Measurements from ENCODE around the gene SPIB. TPM values are rescaled to one million over a fixed set of nuclear protein-coding genes. Genes with fewer than 3 reads are reported as not detected.

SPIB gene
- total and polyA plus RNA-seq, 2 experiments from 2014 or later, result 12.6 to 17.5 TPM

GRCh38 chr19:50376166-50377050, 42.3 kb upstream of the SPIB start, which contains the start of gene NR1H2:
TSS of gene NR1H2 (plus strand) at chr19:50376457. CDS start at chr19:50377606, 1,149 bp downstream.
- no peak for TF ChIP-seq NANOG (IDR thresholded peaks at IDR 0.05; ENCODE audit: borderline replicate concordance)
- TF ChIP-seq EZH2 (IDR thresholded peaks at IDR 0.05; ENCODE audit: low read depth, unreplicated experiment), result no peak
- no peak for TF ChIP-seq EZH2phosphoT487 (IDR thresholded peaks at IDR 0.05; ENCODE audit: unreplicated experiment)
- peak; percentile 89 for TF ChIP-seq ETS1 (IDR thresholded peaks at IDR 0.05)
- no peak for TF ChIP-seq JUNB (IDR thresholded peaks at IDR 0.05; ENCODE audit: unreplicated experiment)
- TF ChIP-seq ZNF462 (CRISPR knock-in tag; IDR thresholded peaks at IDR 0.05), result no peak
- TF ChIP-seq ZNF114 (CRISPR knock-in tag; IDR thresholded peaks at IDR 0.05), result no peak
- TF ChIP-seq CREB1 (CRISPR knock-in tag; IDR thresholded peaks at IDR 0.05; ENCODE audit: low read depth), result peak; percentile 94
- TF ChIP-seq POLR2AphosphoS5 (IDR thresholded peaks at IDR 0.05; ENCODE audit: low read depth), result peak; percentile 63
- TF ChIP-seq REST (IDR thresholded peaks at IDR 0.05; ENCODE audit: unreplicated experiment), result no peak
- no peak for TF ChIP-seq ZNF331 (CRISPR knock-in tag; IDR thresholded peaks at IDR 0.05; ENCODE audit: low read depth)
- TF ChIP-seq STAT1 (IDR thresholded peaks at IDR 0.05; ENCODE audit: unreplicated experiment), result no peak
- TF ChIP-seq CTCF (conservative IDR thresholded peaks at IDR 0.05; ENCODE audit: low read depth in 2 of 2), result no peak
- Mint-ChIP-seq H3K9me3 (peaks cover 2% of the 10 kb centered on the region; the same call in 1 of the 3 replicates), H3K27ac (peak within 1 kb of the TSS; percentile 100), H3K36me3 (ENCODE audit: low read depth) (peaks cover 34% of the 10 kb centered on the region), H3K27me3 (ENCODE audit: insufficient read depth, low read depth, poor library complexity) (peaks cover 16% of the 10 kb centered on the region), H3K4me1 (peaks cover 2% of the 10 kb centered on the region; the same call in 1 of the 3 replicates), H3K4me3 (peak within 1 kb of the TSS; percentile 99)
- Histone ChIP-seq H2AFZ (peak within 1 kb of the TSS; percentile 49; the same call in 1 of the 2 replicates), H3K4me2 (peak within 1 kb of the TSS; percentile 73), H3K27me3 (ENCODE audit: insufficient read depth) (no peaks in the 10 kb centered on the region), H3K79me2 (replicated peaks; ENCODE audit: insufficient read depth) (no peaks in the 10 kb centered on the region), H3K4me1 (ENCODE audit: insufficient read depth) (0 out of 2 replicates have a peak, but pooled peaks cover 3% of the 10 kb centered on the region), H3K9me2 (ENCODE audit: insufficient read depth) (no peaks in the 10 kb centered on the region), H3K27ac (ENCODE audit: low read depth) (peak within 1 kb of the TSS; percentile 98), H3F3A (replicated peaks; ENCODE audit: low read depth) (0 out of 2 replicates have a peak, but pooled peaks cover 11% of the 10 kb centered on the region), H4K20me1 (replicated peaks; ENCODE audit: insufficient read depth) (peaks cover 4% of the 10 kb centered on the region), H3K4me3 (peak within 1 kb of the TSS; percentile 87), H3K36me3 (ENCODE audit: insufficient read depth) (peaks cover 9% of the 10 kb centered on the region; the same call in 1 of the 2 replicates)
- ATAC-seq, result peak; percentile 92
- peak; percentile 99 for DNase-seq (ENCODE audit: low spot score)
